Karpas-422 (cell line): ENCODE measurements around the gene LHPP. TPM values are rescaled to one million over a fixed set of nuclear protein-coding genes. Genes with fewer than 3 reads are reported as not detected.
A peak's percentile ranks its signal among the peaks of the same experiment; 100 is the strongest.

Source experiments
- DNase-seq: peaks from one replicate; pipeline ENCODE4 v3.0.0-alpha.2; 2015
- H2AFZ ChIP-seq: fragments of 200-600 bp; sonication (generic); 2 replicates; pipeline ENCODE4 v1.6.1; 2014; ENCODE audit warnings: antibody characterized with exemption, low read length, mixed read lengths
- H3K27ac ChIP-seq: fragments of 200-600 bp; sonication (generic); 2 replicates; pipeline ENCODE4 v1.5.1; 2014; ENCODE audit warnings: mild to moderate bottlenecking, low read length, moderate library complexity
- H3K27me3 ChIP-seq: fragments of 200-600 bp; sonication (generic); 2 replicates; pipeline ENCODE4 v1.6.1; 2014; ENCODE audit warnings: low read length, mixed read lengths
- H3K36me3 ChIP-seq: fragments of 200-600 bp; sonication (generic); 2 replicates; pipeline ENCODE4 v1.6.1; 2014; ENCODE audit warnings: low read length, mixed read lengths; ENCODE audit not compliant: insufficient read depth
- H3K4me1 ChIP-seq: fragments of 200-600 bp; sonication (generic); 2 replicates; pipeline ENCODE4 v1.6.1; 2014; ENCODE audit warnings: mild to moderate bottlenecking, low read length, mixed read lengths
- H3K4me2 ChIP-seq: fragments of 200-600 bp; sonication (generic); 2 replicates; pipeline ENCODE4 v1.6.1; 2014; ENCODE audit warnings: low read length, low read depth, mild to moderate bottlenecking; ENCODE audit not compliant: poor library complexity, severe bottlenecking
- H3K4me3 ChIP-seq: fragments of 200-600 bp; sonication (generic); 2 replicates; pipeline ENCODE4 v1.5.1; 2014; ENCODE audit warnings: mild to moderate bottlenecking, antibody characterized with exemption, low read length, mixed read lengths
- H3K79me2 ChIP-seq: fragments of 200-600 bp; sonication (generic); 2 replicates; pipeline ENCODE4 v1.6.1; 2014; ENCODE audit warnings: mild to moderate bottlenecking, low read length, mixed read lengths
- H3K9ac ChIP-seq: fragments of 200-600 bp; sonication (generic); 2 replicates; pipeline ENCODE4 v1.6.0; 2014; ENCODE audit warnings: low read length
- H3K9me2 ChIP-seq: fragments of 200-600 bp; sonication (generic), shearing (Covaris generic); replicated peaks from 2 replicates; pipeline ENCODE4 v1.6.0; 2014; ENCODE audit warnings: mild to moderate bottlenecking, low read length, moderate library complexity; ENCODE audit not compliant: insufficient read depth
- H3K9me3 ChIP-seq: fragments of 300-700, 200-600 bp; sonication (generic); 2 replicates; pipeline ENCODE4 v1.6.1; 2014; ENCODE audit warnings: low read length, mixed read lengths
- H4K20me1 ChIP-seq: fragments of 200-600 bp; sonication (generic); 2 replicates; pipeline ENCODE4 v1.6.1; 2014; ENCODE audit warnings: mild to moderate bottlenecking, antibody characterized with exemption, low read length, low read depth; ENCODE audit not compliant: insufficient read depth
- total RNA-seq: library from RNA; depleted of rRNA; stranded (reverse); fragments of >200 nt; shearing (Covaris generic); gene quantifications from 2 replicates; pipeline ENCODE4 v1.2.3, GENCODE V29; 2014; ENCODE audit warnings: low replicate concordance

The LHPP gene
- total RNA-seq, 1 experiment from 2014 or later: 57.2 TPM

DNA sequence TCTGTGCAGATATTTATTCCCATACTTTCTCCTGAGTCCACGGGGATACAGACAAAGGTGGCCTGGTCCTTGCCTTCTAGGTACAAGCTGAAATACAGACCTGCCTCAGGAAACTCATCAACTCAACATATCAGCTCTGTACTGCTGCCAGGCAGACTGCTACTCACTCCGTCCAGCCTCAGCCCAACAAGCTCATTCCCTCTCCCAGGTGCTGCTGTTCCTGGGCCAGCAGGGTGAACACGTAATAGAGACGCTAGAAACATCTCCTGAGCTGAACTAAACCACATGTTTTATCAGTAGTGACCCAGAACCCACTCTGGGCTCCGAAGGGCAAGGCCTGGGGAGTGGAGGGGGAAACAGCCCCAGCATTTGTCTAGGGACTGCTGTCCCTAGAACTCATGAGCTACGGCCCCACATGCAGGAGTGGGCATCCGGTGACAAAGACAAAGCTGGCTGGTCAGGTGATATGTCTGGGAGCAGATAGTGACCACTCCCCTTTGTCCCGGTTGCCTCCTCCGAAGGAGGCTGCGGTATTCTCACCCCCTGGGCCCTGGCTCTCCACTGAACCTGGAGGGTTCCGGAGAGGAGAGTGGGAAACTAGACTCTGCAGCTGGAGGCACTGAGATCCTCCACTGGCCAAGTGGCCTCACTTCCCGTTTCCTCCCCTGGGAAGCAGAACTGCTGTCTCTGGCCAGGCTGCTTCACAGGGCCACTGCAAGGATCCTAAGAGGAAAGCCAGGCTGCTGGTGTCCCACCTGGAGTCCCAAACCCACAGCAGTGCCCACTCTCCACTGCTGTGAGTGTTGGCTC lies 166.4 kb downstream of the LHPP start:
- peak; percentile 45 for DNase-seq
- H3K4me1 ChIP-seq: peaks cover 95% of the 10 kb centered on the region
- peaks cover 40% of the 10 kb centered on the region for H3K79me2 ChIP-seq
- H3K4me2 ChIP-seq: no peak overlapping the region
- H4K20me1 ChIP-seq: peaks cover 10% of the 10 kb centered on the region
- no peaks in the 10 kb centered on the region for H3K36me3 ChIP-seq
- no peak overlapping the region for H2AFZ ChIP-seq
- no peaks in the 10 kb centered on the region for H3K9me2 ChIP-seq
- no peaks in the 10 kb centered on the region for H3K9me3 ChIP-seq
- H3K27me3 ChIP-seq: no peaks in the 10 kb centered on the region
- no peak overlapping the region for H3K4me3 ChIP-seq
- peak overlapping the region; percentile 60 for H3K9ac ChIP-seq
- peak overlapping the region; percentile 93 for H3K27ac ChIP-seq

DNA sequence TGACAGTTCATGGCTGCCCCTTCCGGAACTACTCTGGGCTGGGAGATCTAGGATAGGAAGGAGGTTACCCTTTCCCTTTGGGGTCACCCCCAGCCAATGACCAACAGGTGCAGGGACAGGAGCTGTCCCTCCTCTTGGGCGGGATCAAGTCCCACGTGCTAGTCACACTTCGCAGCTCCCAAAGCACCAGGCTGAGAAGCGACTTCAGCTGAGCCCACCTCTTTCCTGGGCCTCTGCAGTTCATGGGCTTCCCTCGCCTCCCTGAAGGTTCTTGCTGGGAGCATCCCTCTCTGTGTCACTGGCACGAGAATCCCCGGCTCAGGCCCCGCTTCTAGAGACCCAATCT lies 167.0 kb downstream of the LHPP start:
- H3K27ac ChIP-seq: peak overlapping the region; percentile 93
- H3K27me3 ChIP-seq: no peaks in the 10 kb centered on the region
- H4K20me1 ChIP-seq: peaks cover 10% of the 10 kb centered on the region
- H3K4me2 ChIP-seq: peak overlapping the region; percentile 8
- H2AFZ ChIP-seq: no peak overlapping the region
- H3K4me3 ChIP-seq: no peak overlapping the region
- no peak for DNase-seq
- H3K4me1 ChIP-seq: peaks cover 89% of the 10 kb centered on the region
- no peaks in the 10 kb centered on the region for H3K9me3 ChIP-seq
- H3K9me2 ChIP-seq: no peaks in the 10 kb centered on the region
- H3K9ac ChIP-seq: peak overlapping the region; percentile 60
- H3K79me2 ChIP-seq: peaks cover 45% of the 10 kb centered on the region
- H3K36me3 ChIP-seq: no peaks in the 10 kb centered on the region

DNA sequence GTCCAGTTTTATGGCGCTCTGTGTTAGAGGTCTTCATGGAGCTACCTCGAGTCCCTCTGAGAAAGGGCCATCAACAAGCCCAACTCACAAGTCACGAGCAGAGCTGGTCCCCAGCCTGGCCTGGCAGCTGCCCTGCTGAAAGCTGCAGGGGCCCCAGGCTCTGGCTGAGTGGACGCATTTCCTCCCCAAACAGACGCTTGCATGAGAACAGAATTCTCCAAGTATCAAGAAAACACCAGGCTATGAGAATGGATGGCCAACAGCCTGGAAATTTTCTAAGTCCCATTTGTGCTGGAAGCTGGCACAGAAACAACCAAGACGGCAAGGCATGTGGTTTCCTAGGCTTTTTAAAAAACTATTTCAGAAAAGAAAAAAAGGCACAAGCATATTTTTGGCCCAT lies 167.8 kb downstream of the LHPP start:
- no peak overlapping the region for H3K4me3 ChIP-seq
- peaks cover 81% of the 10 kb centered on the region for H3K4me1 ChIP-seq
- H3K36me3 ChIP-seq: no peaks in the 10 kb centered on the region
- peak; percentile 61 for DNase-seq
- peaks cover 53% of the 10 kb centered on the region for H3K79me2 ChIP-seq
- no peaks in the 10 kb centered on the region for H3K27me3 ChIP-seq
- H3K9me2 ChIP-seq: no peaks in the 10 kb centered on the region
- no peak overlapping the region for H2AFZ ChIP-seq
- peaks cover 10% of the 10 kb centered on the region for H4K20me1 ChIP-seq
- H3K9ac ChIP-seq: peak overlapping the region; percentile 60
- no peaks in the 10 kb centered on the region for H3K9me3 ChIP-seq
- peak overlapping the region; percentile 8 for H3K4me2 ChIP-seq
- H3K27ac ChIP-seq: peak overlapping the region; percentile 93

DNA sequence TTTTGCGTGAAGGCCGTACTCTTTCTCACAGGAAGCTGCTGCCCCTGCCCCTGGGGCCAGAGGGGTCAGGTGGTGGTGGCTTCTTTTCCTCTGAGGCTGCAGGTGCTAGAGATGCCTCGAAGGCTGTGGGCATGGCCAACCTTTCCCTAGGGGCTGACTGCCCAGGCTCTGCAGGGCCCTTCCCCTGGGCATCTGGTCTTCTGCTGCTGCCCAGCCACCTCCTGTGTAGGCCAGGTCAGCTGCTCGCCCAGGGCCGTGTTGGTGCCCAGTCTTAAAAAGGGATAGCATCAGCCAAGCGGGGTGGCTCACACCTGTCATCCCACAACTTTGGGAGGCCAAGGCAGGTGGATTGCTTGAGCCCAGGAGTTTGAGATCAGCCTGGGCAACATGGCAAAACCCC lies 168.2 kb downstream of the LHPP start:
- Histone ChIP-seq H3K9me2 (no peaks in the 10 kb centered on the region), H3K27me3 (no peaks in the 10 kb centered on the region), H3K79me2 (peaks cover 57% of the 10 kb centered on the region), H3K27ac (peak overlapping the region; percentile 93), H3K9ac (peak overlapping the region; percentile 60), H3K4me3 (no peak overlapping the region), H4K20me1 (peaks cover 10% of the 10 kb centered on the region), H3K4me1 (peaks cover 77% of the 10 kb centered on the region), H3K9me3 (no peaks in the 10 kb centered on the region), H2AFZ (no peak overlapping the region), H3K4me2 (peak overlapping the region; percentile 8), H3K36me3 (no peaks in the 10 kb centered on the region)
- no peak for DNase-seq

DNA sequence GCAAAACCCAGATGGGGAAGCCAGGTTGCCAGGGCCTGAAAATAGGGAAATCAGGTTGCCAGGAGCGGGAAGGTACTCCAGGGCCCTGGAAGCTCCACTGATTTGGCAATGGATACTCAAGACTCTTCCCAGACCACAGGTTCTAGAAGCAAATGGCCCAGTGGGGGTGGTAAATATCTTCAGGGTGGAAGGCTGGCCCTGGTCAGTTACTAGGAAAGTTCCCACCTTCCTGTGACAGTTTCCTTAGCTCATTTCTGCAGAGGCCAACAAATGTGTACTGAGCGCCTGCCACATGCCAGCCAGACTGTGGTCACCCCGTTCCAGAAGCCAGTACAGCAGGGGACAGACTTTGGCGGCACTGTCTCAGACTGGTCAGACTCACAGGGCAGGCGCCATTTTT lies 168.9 kb downstream of the LHPP start:
- Histone ChIP-seq H3K27me3 (no peaks in the 10 kb centered on the region), H2AFZ (no peak overlapping the region), H3K9ac (no peak overlapping the region), H3K79me2 (peaks cover 62% of the 10 kb centered on the region), H3K9me2 (no peaks in the 10 kb centered on the region), H3K27ac (peak overlapping the region; percentile 93), H3K4me2 (no peak overlapping the region), H3K4me1 (peaks cover 70% of the 10 kb centered on the region), H4K20me1 (peaks cover 12% of the 10 kb centered on the region), H3K36me3 (0 out of 2 replicates have a peak, but pooled peaks cover under 1% of the 10 kb centered on the region), H3K4me3 (no peak overlapping the region), H3K9me3 (no peaks in the 10 kb centered on the region)
- no peak for DNase-seq

DNA sequence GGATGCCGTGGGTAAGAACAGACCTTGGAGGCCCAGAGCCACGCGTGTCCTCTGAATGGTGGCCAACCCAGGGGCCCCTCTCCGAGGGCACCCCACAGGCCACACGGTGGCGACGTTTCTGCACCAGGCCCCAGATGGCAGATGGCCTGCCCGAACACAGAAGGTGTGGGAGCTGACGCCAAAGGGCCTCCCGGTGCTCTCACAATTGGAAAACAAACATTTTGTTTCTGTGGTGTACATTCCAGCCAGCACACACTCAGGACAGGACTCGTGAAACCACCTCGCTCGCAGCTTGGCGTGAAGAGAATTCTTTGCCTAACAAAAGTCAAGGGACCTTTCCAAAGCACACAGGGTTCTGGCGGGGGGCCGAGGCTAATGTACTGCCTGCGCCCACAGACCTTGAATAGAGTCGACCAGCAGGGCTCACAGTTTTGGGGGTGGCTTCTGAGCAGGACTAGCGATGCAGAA lies 170.5 kb downstream of the LHPP start:
- Histone ChIP-seq H3K27ac (peak overlapping the region; percentile 93), H4K20me1 (peaks cover 19% of the 10 kb centered on the region), H3K4me3 (no peak overlapping the region), H3K9me2 (no peaks in the 10 kb centered on the region), H3K9ac (no peak overlapping the region), H2AFZ (no peak overlapping the region), H3K36me3 (peaks cover 7% of the 10 kb centered on the region; the same call in 1 of the 2 replicates), H3K4me1 (peaks cover 54% of the 10 kb centered on the region), H3K9me3 (no peaks in the 10 kb centered on the region), H3K79me2 (peaks cover 71% of the 10 kb centered on the region), H3K27me3 (no peaks in the 10 kb centered on the region), H3K4me2 (no peak overlapping the region)
- DNase-seq: peak; percentile 67

DNA sequence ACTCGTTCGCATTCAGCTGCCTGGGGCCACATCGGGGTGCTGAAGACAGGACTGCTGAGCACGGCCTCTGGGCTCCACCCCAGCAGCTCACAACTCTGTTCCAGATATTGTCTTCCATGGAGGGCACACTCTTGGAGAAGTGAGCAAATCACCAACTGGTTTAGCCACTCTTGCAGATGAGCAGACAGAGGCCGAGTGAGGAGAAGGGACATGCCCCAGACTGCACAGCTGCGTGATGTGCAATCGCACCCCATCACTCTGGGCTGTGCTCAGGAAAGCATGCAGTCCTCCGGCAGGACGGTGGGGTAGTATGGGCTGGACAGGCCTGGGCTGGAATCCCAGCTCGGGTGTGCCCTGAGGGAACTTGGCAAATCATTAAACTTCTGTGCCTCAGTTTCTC lies 170.9 kb downstream of the LHPP start:
- no peak overlapping the region for H2AFZ ChIP-seq
- no peaks in the 10 kb centered on the region for H3K9me2 ChIP-seq
- H3K9ac ChIP-seq: no peak overlapping the region
- H3K9me3 ChIP-seq: no peaks in the 10 kb centered on the region
- peaks cover 72% of the 10 kb centered on the region for H3K79me2 ChIP-seq
- no peaks in the 10 kb centered on the region for H3K27me3 ChIP-seq
- peaks cover 15% of the 10 kb centered on the region for H4K20me1 ChIP-seq
- peak overlapping the region; percentile 93 for H3K27ac ChIP-seq
- H3K4me3 ChIP-seq: no peak overlapping the region
- peaks cover 50% of the 10 kb centered on the region for H3K4me1 ChIP-seq
- H3K36me3 ChIP-seq: peaks cover 12% of the 10 kb centered on the region; the same call in 1 of the 2 replicates
- H3K4me2 ChIP-seq: no peak overlapping the region
- DNase-seq: peak; percentile 43

DNA sequence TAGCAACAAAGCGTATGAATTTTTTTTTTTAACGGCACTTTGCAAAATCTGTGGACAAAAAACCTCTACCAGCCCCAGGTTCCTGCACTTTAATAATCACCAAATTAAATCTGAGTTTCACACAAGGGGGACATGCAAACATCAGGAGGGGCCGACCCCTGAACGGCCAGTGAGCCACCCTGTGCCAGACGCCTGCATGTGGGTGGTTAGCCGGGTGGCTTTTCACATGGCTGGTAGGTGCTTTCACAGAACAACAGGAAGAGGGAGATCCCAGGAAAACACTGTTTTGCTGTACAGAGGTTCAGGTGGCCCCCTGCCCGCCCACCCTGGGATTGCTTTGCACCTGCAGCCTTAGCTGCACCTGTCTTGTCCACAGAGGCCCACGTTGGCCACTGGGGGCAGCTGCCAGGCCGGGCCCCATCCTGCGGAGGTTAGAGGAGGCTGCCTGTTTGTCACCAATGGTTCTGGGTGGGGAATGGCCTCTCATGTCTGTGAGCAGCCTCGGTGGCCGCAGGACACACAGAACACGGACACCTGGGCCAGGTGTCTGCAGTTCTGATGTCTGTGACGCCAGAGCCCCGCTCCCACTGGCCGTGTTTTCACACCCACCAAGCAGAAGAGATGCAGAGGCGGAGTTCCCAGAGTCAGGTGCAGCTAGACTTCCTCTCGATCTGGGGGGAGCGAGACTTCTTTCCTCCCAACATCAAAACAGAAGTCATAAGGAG lies 174.8 kb downstream of the LHPP start:
- Histone ChIP-seq H3K27ac (no peak overlapping the region), H4K20me1 (peaks cover 20% of the 10 kb centered on the region), H3K9ac (no peak overlapping the region), H3K9me2 (no peaks in the 10 kb centered on the region), H2AFZ (no peak overlapping the region), H3K36me3 (peaks cover 12% of the 10 kb centered on the region; the same call in 1 of the 2 replicates), H3K79me2 (peaks cover 89% of the 10 kb centered on the region), H3K9me3 (no peaks in the 10 kb centered on the region), H3K4me3 (no peak overlapping the region), H3K4me1 (peaks cover 16% of the 10 kb centered on the region), H3K4me2 (no peak overlapping the region), H3K27me3 (no peaks in the 10 kb centered on the region)
- DNase-seq: no peak
